ENCODE data around the gene TP53I11.
A peak's percentile ranks its signal among the peaks of the same experiment; 100 is the strongest.

Gene TP53I11

DNA sequence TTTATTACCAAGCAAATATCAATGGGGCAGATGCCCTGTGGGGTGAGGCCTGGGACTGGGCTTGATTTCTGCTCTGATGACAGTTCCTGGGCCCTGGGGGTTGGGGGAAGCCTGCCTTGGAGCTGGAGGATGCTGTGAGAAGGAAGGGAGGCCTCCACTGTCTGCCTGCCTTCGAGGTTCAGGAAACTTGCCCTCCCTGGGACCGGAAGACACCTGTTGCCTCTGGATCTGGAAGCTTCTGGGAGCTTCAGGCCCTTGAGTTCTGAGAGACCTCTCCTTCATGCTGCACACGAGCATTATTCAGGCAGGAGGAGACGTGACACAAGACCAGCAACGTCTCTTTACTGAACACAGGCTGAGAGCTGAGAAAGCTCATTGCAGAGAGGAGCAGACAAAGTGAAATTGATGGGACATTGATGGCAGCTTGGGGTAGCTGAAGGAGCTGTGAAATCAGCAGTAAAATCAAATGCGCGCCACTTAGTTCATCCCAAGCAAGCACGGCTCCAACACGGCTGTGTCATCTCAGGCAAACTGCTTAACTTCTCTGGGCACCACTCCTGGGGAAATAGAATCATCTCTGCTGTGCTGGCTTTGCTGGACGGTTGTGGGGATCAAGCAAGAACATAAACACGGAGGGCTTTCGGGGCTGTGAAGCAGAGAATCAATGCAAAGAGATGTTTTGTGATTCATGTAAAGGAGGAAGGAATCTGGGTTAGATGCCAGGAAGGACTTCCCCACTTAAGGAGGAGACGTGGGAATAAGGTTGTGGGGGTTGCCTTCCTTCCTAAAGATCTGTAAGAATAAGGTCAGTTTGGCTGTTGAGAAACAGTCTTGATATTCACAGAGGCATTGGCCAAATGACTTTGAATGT, 64.5 kb downstream of the TP53I11 start:
- peak; percentile 44 for DNase-seq (ENCODE audit: low read depth)
- no peak overlapping the region for H3K4me3 ChIP-seq (replicated peaks; ENCODE audit: low read depth, low read length)
- TF ChIP-seq, protein P1, sequence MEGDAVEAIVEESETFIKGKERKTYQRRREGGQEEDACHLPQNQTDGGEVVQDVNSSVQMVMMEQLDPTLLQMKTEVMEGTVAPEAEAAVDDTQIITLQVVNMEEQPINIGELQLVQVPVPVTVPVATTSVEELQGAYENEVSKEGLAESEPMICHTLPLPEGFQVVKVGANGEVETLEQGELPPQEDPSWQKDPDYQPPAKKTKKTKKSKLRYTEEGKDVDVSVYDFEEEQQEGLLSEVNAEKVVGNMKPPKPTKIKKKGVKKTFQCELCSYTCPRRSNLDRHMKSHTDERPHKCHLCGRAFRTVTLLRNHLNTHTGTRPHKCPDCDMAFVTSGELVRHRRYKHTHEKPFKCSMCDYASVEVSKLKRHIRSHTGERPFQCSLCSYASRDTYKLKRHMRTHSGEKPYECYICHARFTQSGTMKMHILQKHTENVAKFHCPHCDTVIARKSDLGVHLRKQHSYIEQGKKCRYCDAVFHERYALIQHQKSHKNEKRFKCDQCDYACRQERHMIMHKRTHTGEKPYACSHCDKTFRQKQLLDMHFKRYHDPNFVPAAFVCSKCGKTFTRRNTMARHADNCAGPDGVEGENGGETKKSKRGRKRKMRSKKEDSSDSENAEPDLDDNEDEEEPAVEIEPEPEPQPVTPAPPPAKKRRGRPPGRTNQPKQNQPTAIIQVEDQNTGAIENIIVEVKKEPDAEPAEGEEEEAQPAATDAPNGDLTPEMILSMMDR (IDR thresholded peaks at IDR 0.05; ENCODE audit: low read length, missing control alignments), result no peak

DNA sequence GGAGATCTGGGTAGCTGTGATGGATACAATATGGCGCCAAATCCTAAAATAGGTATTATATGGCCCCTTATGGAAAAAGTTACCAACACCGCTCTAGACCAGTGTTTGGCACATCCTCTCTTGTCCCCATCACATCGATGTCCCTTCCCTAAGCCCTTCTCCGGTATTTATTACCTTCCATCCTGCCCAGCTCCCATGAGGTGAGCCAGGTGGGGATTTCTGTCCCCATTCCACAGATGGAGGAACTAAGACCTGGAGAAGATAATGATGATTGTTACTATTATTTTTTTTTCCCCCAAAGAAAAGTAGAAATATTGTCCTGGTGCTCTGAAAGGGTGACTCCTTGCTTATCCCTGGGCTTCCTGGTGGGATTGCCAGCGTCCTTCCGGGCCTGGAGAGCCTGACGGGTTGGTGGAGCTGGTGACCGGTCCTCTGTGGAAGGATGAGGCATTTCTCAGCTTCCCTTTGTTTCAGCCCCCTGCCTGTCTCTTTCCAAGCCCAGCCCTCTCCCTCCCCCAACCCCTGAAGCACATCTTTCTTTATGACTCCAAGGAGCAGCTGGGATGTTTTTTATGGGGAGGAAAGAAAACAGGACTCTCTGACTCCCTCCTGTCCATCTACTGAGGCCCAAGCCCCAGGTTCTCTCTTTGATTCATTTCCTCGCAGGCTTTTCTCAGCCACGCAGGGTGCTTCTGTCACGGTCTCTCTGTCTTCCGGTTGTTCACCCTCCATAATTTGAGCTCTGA, 65.4 kb downstream of the TP53I11 start:
- no peak overlapping the region for H3K4me3 ChIP-seq (replicated peaks; ENCODE audit: low read depth, low read length)
- no peak for DNase-seq (ENCODE audit: low read depth)
- TF ChIP-seq, protein P1 (IDR thresholded peaks at IDR 0.05; ENCODE audit: low read length, missing control alignments), result no peak

DNA sequence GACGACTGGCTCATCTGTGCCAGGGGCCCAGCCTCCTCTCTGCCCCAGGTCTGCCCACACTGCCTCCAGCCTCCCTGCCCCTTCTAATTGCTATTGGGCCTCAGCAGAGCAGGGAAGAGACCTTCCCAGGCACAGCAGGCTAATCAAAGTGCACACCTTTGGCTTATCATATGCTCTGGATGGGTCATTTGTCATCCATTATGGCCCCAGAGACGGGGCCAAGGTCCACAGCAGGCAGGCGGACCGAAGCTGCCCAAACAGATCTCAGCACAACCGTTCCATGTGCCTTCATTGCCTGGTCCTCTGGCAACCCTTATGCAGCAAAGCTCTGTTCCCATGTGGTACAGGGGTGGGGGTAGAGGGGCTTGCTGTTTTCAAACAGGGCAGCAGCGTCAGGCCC, 66.6 kb downstream of the TP53I11 start:
- no peak for DNase-seq (ENCODE audit: low read depth)
- TF ChIP-seq, protein P1 (IDR thresholded peaks at IDR 0.05; ENCODE audit: low read length, missing control alignments), result no peak
- H3K4me3 ChIP-seq (replicated peaks; ENCODE audit: low read depth, low read length), result no peak overlapping the region

DNA sequence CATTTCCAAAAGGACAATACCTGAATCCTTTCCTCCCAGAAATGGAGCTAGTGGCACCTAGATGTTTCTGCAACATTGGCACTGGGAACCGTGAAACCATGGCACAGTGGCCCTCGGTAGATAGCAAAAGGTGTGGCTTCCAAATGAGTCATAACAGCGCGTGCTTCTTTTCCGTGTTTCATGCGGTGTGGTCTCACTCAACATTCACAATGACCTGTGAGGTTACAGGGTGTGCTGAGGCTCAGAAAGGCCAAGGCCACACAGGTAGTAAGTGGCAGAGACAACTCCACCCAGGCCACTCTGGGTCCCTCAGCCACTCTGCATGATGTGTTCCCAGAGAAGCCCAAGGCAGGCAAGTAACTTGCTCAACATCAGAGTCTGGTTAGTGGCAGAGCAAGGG, 67.4 kb downstream of the TP53I11 start:
- H3K4me3 ChIP-seq (replicated peaks; ENCODE audit: low read depth, low read length), result no peak overlapping the region
- DNase-seq (ENCODE audit: low read depth), result no peak
- TF ChIP-seq, protein P1 (IDR thresholded peaks at IDR 0.05; ENCODE audit: low read length, missing control alignments), result no peak
